HG02870 (cell line): ENCODE measurements around the gene PNMT.
A peak's percentile ranks its signal among the peaks of the same experiment; 100 is the strongest.

Experiments
- ATAC-seq: cut with Tn5 transposase; IDR thresholded peaks from one replicate; pipeline ENCODE4 v1.9.1; 2021; ENCODE audit warnings: mild to moderate bottlenecking, moderate library complexity; ENCODE audit not compliant: unreplicated experiment

The PNMT gene, protein sequence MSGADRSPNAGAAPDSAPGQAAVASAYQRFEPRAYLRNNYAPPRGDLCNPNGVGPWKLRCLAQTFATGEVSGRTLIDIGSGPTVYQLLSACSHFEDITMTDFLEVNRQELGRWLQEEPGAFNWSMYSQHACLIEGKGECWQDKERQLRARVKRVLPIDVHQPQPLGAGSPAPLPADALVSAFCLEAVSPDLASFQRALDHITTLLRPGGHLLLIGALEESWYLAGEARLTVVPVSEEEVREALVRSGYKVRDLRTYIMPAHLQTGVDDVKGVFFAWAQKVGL

DNA sequence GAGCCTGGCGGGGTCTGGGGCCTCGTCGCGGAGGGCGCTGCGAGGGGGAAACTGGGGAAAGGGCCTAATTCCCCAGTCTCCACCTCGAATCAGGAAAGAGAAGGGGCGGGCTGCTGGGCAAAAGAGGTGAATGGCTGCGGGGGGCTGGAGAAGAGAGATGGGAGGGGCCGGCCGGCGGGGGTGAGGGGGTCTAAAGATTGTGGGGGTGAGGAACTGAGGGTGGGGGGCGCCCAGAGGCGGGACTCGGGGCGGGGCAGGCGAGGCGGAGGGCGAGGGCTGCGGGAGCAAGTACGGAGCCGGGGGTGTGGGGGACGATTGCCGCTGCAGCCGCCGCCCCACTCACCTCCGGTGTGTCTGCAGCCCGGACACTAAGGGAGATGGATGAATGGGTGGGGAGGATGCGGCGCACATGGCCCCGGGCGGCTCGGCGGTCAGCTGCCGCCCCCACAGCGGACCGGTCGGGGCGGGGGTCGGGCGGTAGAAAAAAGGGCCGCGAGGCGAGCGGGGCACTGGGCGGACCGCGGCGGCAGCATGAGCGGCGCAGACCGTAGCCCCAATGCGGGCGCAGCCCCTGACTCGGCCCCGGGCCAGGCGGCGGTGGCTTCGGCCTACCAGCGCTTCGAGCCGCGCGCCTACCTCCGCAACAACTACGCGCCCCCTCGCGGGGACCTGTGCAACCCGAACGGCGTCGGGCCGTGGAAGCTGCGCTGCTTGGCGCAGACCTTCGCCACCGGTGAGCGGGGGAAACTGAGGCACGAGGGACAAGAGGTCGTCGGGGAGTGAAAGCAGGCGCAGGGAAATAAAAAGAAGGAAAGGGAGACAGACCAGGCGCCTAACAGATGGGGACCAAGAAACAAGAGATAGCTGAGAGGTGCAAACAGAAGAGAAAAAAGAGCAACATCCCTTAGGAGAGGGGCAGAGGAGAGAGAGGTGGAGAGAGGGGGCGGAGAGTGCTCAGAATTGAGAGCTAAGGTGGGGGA, at the start of gene PNMT:
Gene PNMT, plus strand, starts transcription at position 509 of the 980 bp plus-strand sequence. Its CDS starts 23 bp downstream, at position 532.
- peak; percentile 47 for ATAC-seq

DNA sequence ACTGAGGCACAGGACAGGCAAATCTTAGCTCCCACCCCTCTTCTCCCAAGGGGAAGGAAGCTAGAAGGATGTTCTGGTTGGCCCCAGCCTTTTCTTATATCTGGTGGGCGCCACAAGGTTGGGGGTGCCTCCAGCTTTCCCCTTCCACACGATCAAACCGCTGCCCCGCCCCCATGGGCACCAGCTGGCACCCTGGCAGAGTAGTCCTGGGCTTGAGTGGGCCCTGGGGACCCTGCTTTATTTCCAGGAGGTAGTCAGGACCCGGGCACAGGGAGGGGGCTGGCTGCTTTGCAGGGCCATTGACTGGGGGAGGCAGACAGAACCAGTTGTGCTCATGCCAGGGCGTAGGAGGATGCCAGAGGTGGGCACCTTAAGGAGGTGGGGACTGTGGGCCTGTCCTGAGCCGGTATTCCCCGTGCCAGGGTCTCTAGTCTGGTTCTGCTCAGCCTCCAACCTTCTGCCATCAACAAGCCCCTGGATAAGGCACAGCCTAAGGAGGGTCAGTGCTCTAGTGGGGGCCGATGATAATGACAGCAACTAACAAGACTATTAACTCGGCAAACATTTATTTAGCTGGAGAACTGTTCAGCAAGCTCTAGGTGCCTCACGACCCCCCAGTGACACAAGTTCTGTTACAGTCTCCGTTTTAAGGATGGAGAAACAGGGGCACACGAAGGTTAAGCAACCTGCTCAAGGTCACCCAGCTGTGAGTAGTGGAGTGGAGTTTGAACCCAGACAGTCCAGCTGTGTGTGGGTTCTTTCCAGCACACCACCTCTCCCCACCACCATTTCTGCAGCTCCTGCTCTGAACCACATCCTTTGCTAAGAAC, 49.1 kb upstream of the PNMT start:
- ATAC-seq, result no peak

- ATAC-seq, result no peak
These were observed 48.5 kb upstream of the PNMT start for GRCh38 chr17:39619786-39620101.

DNA sequence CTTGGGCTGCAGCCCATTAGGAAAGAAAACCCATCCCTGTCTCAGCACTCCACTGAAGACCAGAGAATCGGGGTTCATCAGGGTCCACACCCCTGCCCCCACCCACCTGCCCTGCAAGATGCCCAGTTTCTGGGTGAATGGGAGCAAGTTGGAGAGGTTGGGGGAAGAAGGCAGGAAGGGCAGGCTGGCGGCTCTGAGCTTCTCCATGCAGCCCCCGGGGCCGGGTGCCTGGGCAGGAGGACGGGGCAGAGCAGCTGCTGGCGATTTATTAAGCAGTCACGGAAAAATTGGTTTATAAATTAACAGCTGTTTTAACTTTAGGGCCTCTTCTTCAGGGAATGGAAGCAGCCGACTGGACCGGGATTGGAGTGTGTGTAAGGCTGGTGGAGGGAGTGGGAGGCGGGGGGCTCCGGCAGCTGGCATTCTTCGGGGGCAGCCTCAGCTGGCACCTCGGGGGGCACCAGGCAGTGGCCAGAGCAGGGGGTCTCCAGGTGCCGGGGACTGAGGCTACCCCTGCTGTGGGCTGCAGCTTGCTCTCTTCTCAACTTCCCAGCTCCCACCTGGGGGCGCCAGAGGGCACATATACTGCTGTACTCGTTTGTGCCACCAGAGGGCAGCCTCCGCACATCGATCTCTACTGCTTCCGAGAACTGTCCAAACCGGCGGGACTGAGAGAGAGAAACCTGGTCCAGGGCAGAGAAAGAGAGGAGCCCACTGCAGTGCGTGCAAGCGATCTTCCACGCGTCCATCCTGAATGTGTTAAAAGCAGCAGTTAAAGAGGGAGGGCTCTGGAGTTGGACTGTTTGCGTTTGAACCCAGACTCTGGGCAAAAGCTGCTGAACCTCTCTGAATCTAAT, 46.5 kb upstream of the PNMT start:
- ATAC-seq, result peak; percentile 56

GRCh38 chr17:39622380-39623006, 45.8 kb upstream of the PNMT start:
- peak; percentile 29 for ATAC-seq

DNA sequence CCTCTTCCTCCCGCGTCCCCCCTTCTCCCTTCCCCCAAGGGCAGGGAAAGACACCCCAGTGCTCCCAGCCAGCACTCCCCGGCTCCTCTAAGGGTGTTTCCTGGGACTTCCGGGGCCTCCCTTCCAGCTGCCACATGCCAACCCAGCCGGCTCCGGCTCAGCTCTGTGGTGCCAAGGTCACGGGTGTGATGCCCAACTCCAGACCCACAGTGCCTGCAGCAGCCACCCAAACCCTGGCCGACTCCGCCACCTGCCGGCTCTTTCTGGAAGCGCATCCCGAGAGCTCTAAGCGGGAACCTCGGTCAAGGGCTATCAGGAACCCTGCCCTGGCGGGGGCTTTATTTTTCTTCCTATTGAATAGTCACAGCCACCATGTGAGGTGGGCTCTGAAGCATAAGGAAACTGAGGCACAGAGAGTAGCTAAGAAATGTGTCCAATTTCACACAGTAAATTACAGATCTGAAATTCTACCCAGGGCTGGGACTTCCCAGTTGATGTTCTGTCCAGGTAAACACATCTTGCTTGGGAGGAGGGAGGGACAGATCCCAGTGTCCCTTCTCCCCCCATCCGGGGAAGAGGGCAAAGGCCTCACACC, 44.8 kb upstream of the PNMT start:
- no peak for ATAC-seq

- no peak for ATAC-seq
These were observed 43.9 kb upstream of the PNMT start for GRCh38 chr17:39624313-39624712.

- ATAC-seq, result no peak
These were observed 43.0 kb upstream of the PNMT start for GRCh38 chr17:39625198-39625785.

GRCh38 chr17:39626171-39627046, 41.8 kb upstream of the PNMT start, which contains the start of gene PPP1R1B:
Gene PPP1R1B, plus strand, starts transcription at chr17:39626952. Its CDS starts 441 bp downstream, at chr17:39627393.
- ATAC-seq, result no peak

GRCh38 chr17:39627047-39627711, 41.1 kb upstream of the PNMT start:
- ATAC-seq, result no peak

DNA sequence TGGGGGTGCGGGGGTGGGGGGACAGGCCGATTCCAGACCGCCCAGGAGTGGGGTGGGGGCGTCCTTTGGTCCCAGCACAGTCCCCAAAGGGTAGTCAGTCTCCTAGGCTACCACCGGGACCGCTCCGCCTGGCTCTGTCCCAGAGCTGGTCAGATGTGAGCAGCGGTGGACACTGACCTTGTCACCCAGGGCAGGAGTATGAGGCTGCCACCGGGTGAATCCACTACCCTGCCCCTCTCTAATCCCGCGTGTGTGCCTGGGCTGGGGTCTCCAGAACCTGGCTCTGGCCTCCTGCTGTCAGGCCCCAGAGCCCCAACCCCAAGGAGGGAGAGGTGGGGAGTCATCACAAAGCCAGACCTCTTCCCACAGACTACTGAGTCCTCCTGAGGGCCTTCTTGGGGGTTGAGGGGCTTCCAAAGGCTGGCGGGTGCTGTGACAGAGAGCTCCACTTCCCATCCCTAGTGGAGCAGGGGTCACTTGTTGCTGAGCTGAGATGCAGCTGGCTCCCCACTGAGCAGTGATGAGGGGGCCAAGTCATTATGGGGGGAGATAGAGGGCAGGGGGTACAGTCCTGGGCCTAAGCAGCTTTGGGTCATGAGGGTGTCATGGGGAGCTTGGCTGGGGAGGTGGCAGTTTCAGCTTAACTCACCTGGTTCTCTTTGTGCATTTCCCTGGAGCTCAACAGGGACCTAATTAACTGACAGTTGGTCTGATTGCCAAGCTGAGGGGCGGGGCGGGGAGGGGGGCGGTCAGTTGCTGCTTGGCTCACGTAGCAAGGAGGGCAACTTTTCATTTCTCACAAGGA, 40.3 kb upstream of the PNMT start:
- ATAC-seq, result no peak

DNA sequence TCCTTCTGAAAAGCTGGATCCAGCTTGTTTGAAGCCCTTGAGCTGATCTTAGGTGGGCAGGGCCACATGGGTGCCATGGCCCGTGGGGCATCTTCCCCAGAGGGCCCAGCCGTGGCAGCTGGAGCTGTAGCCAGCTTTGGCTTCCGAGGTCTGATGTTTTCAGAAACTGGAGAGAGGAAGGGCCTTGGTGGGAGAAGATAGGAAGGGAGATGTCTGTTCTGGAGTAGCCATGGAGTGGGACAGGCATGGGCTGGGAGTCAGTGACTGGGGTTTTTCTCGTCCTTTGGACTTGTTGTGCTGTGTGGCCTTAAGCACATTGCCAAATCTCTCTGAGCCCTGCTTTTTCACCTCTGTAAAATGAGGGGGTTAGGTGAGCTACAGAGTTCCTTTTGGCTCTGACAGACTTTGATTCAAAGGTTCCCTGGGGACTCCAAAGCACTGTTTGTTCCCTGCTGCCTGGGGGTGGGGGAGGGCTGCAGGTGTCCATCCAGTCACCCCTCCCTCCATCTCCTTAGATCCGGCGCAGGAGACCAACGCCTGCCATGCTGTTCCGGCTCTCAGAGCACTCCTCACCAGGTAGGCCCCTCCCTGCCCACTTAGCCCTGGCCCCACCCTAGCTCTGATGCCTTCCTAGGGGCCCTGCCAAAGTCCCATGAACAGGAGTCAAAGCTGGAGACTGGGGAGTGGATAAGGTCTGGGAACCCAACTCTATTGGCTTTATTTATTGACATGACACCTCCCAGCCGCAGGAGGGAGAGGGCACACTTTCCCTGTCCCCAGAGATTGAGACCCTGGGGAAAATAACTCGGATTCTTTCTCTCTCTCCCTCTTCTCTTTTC, 39.4 kb upstream of the PNMT start:
- no peak for ATAC-seq

DNA sequence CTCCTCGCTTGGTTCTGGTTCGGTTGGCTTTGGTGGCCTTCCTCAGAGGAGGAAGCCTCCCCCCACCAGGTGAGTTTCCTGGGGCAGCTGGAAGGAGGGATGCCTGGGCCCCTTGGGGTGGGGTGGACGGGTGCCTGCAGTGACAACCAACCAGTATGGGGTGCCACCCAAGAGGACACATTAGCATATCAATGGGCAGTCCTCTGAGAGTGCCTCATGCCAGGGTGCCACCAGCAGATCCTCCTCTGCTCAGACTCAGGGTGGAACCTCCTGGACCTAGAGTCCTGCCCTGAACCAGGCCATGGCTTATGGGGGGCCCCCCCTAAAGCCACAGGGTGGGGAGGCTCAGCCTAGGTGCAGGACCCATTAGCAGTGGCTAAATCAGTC, 38.8 kb upstream of the PNMT start:
- no peak for ATAC-seq

GRCh38 chr17:39629898-39630297, 38.4 kb upstream of the PNMT start:
- ATAC-seq, result no peak

DNA sequence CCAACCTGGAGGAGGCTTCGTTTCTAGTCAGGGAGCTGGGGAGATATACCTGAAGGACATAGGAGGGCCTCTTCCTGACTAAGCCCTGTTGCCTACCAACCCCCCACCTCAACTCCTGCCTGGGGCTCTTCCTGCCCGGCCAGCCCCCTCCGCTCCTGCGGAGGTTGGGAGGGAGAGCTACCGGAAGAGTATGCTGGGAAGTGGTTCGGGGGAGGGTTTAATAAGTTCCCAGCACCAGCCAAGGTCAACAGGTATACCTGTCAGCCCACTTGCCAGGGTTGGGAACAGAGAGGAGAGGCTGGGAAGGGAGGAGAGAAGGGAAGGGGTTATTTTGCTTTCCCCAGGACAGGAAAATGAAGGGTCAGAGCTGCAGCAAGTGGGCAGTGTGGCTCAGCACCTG, 36.9 kb upstream of the PNMT start:
- no peak for ATAC-seq
